D721Med (cell line): Measurements from ENCODE around the gene VAMP1.
"Not testable (repeated sequence)": the region's sequence is repeated elsewhere in the genome, so short reads cannot be mapped to it uniquely, and the experiment has no call there.

Experiments
- DNase-seq: peaks from one replicate; pipeline ENCODE4 v3.0.0; 2011; ENCODE audit warnings: low spot score; ENCODE audit not compliant: insufficient read length
- FAIRE-seq: peaks from 2 replicates; lab custom pipeline; 2011; peaks lifted over from hg19 to GRCh38; lab: Jason Lieb, UNC
- TF ChIP-seq, protein P1 (sequence below): IDR thresholded peaks from 2 replicates; pipeline ENCODE4 v1.5.1; 2012; ENCODE audit warnings: mild to moderate bottlenecking, control low read depth; ENCODE audit not compliant: insufficient read depth; ENCODE audit errors: missing control alignments

VAMP1 gene

GRCh38 chr12:6470375-6471163 lies at the start of gene VAMP1:
Gene VAMP1 (minus strand): TSS chr12:6470677. CDS start chr12:6470531, 146 bp downstream.
- DNase-seq (peak; percentile 97), FAIRE-seq (no peak)
- TF ChIP-seq, protein P1, sequence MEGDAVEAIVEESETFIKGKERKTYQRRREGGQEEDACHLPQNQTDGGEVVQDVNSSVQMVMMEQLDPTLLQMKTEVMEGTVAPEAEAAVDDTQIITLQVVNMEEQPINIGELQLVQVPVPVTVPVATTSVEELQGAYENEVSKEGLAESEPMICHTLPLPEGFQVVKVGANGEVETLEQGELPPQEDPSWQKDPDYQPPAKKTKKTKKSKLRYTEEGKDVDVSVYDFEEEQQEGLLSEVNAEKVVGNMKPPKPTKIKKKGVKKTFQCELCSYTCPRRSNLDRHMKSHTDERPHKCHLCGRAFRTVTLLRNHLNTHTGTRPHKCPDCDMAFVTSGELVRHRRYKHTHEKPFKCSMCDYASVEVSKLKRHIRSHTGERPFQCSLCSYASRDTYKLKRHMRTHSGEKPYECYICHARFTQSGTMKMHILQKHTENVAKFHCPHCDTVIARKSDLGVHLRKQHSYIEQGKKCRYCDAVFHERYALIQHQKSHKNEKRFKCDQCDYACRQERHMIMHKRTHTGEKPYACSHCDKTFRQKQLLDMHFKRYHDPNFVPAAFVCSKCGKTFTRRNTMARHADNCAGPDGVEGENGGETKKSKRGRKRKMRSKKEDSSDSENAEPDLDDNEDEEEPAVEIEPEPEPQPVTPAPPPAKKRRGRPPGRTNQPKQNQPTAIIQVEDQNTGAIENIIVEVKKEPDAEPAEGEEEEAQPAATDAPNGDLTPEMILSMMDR, result no peak

DNA sequence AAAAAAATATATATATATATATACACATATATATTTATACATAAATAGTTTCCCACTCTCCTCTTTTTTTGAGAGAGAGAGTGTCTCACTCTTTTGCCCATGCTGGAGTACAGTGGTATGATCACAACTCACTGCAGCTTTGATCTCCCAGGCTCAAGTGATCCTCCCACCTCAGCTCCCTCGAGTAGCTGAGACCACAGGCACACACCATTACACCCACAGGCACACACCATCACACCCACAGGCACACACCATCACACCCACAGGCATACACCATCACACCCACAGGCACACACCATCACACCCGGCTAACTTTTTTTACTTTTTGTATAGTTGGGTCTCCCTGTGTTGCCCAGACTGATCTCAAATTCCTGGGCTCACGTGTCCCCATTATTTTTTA lies 49.7 kb upstream of the VAMP1 start:
- TF ChIP-seq, protein P1, result no peak
- DNase-seq (no peak), FAIRE-seq (no peak)

GRCh38 chr12:6508087-6508486 lies 37.6 kb upstream of the VAMP1 start:
- TF ChIP-seq, protein P1, result no peak
- no peak for FAIRE-seq
- no peak for DNase-seq

DNA sequence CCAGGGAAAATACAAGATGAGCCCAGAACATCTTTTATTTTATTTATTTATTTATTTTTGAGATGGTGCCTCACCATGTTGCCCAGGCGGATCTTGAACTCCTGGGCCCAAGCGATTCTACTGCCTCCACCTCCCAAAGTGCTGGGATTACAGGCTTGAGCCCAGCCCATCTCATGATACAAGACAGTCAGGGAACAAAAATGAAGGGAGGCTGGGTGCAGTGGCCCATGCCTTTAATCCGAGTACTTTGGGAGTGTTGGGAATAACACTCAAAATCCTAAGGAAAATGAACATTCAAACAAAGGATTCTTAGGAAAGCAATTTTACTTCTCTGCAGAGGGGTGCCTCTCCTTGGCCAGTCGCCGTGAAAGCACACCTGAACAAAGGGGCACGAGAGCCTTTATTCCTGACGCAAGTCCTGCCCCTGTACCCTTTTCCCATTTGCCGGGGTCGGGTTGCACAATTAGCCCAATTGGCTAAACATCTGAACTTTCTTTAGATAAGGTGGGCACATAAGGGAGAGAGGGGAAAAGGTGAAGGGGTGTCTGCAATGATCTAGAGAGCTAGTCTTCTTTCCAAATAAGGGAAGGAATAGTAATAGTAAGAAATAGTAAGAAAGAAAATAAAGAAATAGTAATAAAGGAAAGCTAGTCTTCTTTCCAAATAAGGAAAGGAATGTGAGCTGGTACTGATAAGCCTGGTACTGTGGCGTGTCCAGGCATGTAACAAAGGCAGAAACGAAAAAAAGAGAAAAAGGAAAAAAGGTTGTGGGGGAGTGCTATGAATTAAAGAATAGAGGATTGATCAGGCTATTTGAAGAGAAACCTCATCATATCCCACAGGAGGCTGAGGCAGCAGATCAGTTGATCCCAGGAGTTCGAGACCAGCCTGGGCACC lies 36.9 kb upstream of the VAMP1 start:
- DNase-seq (no peak), FAIRE-seq (no peak)
- TF ChIP-seq, protein P1, result no peak

DNA sequence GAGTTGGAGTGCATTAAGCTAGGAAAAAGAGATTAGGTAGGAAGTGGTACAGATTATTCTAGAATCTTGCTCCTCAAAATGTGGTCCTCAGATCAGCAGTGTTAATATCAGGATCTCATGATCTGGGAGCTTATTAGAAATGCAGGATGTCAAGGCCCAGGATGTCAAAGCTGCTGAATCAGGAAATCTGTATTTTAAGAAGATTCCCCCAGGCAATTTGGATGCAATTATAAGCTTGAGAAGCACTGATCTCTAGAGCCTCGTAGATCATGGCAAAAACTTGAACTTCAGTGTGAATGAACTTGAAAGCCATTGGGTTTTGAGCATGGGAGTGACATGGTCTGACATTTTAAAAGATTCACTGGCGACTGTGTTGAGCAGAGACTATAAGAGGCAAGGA lies 30.0 kb upstream of the VAMP1 start:
- TF ChIP-seq, protein P1, result no peak
- FAIRE-seq, result no peak
- DNase-seq, result no peak

DNA sequence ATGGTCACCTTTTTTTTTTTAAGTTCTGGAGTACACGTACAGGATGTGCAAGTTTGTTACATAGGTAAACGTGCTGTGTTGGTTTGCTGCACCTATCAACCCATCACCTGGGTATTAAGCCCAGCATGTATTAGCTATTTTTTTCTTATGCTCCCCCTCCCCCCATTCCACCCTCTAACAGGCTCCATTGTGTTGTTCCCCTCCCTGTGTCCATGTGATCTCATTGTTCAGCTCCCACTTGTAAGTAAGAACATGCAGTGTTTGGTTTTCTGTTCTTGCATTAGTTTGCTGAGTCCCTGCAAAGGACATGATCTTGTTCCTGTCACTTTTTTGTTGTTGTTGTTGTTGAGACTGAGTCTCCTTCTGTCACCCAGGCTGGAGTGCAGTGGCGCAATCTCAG lies 26.8 kb upstream of the VAMP1 start:
- not testable (repeated sequence) for FAIRE-seq, DNase-seq

DNA sequence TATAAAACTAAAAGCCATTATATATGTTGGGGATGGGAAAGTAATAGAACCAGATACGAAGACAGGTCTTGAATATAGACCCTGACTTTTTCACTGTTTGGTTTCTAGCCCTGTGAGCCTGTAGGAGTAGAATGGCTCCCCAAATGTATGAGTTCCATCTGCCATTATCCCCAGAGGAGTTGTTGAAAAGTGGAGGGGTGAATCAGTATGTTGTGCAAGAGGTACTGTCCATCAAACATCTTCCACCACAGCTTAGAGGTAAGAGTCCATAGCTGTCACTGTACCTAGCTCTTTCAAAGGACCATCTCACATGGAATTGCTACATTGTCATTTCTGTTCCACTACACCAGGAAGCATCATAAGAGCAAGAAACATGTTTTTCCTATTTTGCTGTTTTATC lies 24.5 kb upstream of the VAMP1 start:
- TF ChIP-seq, protein P1, result no peak
- DNase-seq (no peak), FAIRE-seq (no peak)
